ENCODE results near the gene CACNA2D2. TPM values are rescaled to one million over a fixed set of nuclear protein-coding genes. Genes with fewer than 3 reads are reported as not detected.

Gene CACNA2D2
- total RNA-seq, 1 experiment from 2014 or later = 27.7 TPM

DNA sequence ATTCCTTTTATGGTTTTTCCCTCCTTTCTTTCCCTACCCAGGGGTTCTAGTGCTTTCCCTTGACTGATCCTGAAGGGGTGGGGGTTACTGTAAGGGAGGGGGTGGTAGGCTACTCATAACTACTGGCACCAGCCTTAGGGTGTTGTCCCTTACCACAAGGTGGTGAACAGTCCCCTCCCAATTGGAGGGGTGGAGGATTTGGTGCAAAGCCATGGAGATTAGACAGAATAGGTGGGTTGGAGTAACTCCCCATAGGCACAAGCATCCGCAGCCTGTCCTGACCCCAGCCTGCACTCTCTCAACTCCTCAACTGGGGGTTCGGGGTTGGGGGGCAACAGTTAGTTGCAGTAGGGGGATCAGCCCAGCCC, 178.3 kb downstream of the CACNA2D2 start:
- Histone ChIP-seq H4K5ac (ENCODE audit: insufficient read length, low read depth, low read length) (no peak overlapping the region), H3K9ac (ENCODE audit: extremely low read depth, insufficient read length, low read length) (no peak overlapping the region), H3K18ac (ENCODE audit: insufficient read length, low read depth, low read length) (no peak overlapping the region), H4K91ac (ENCODE audit: insufficient read length, low read depth, low read length) (no peak overlapping the region), H3K4me1 (ENCODE audit: insufficient read depth, low read length) (peaks cover 6% of the 10 kb centered on the region; the same call in 1 of the 2 replicates), H4K20me1 (ENCODE audit: control insufficient read depth, insufficient read depth, insufficient read length) (no peaks in the 10 kb centered on the region), H3K23me2 (ENCODE audit: insufficient read length, low read depth, low read length, poor library complexity, severe bottlenecking) (peaks cover 24% of the 10 kb centered on the region), H3K27ac (ENCODE audit: insufficient read length, low read depth, low read length) (no peak overlapping the region), H3K4ac (ENCODE audit: low read depth, low read length) (no peak overlapping the region), H2BK5ac (ENCODE audit: insufficient read length, low read length) (no peak overlapping the region), H3K14ac (ENCODE audit: insufficient read depth, low read length) (no peak overlapping the region), H3K23ac (ENCODE audit: insufficient read length, low read depth, low read length) (no peak overlapping the region), H3T11ph (ENCODE audit: low read length) (no peak overlapping the region), H2AFZ (ENCODE audit: low read length) (no peak overlapping the region), H3K56ac (ENCODE audit: insufficient read length, low read depth, low read length) (no peak overlapping the region), H3K9me3 (ENCODE audit: control insufficient read depth, low read depth, low read length) (no peaks in the 10 kb centered on the region), H2BK20ac (ENCODE audit: low read depth, low read length, poor library complexity, severe bottlenecking) (no peak overlapping the region), H3K79me2 (ENCODE audit: insufficient read depth, low read length) (peaks cover 8% of the 10 kb centered on the region; the same call in 1 of the 2 replicates), H3K27me3 (ENCODE audit: insufficient read depth, low read length) (no peaks in the 10 kb centered on the region), H2BK12ac (ENCODE audit: insufficient read length, low read depth, low read length) (no peak overlapping the region), H2BK15ac (ENCODE audit: low read depth, low read length) (no peak overlapping the region), H3K79me1 (ENCODE audit: insufficient read depth, low read depth, low read length, poor library complexity, severe bottlenecking) (peaks cover 6% of the 10 kb centered on the region), H3K4me2 (ENCODE audit: insufficient read depth, insufficient read length, low read length) (no peak overlapping the region), H4K8ac (replicated peaks; ENCODE audit: insufficient read length, low read depth, low read length) (no peak overlapping the region), H2BK120ac (ENCODE audit: low read depth, low read length, poor library complexity, severe bottlenecking) (no peak overlapping the region), H2AK5ac (ENCODE audit: insufficient read length, low read length) (no peak overlapping the region)
- Mint-ChIP-seq H3K4me1 (peaks cover 20 to 36% of the 10 kb centered on the region in 2 experiments), H3K4me3 (no peak overlapping the region), H3K36me3 (ENCODE audit: insufficient read depth in 1 of 3, low read depth in 3 of 3) (peaks cover 16 to 34% (median 19%) of the 10 kb centered on the region in 3 experiments), H3K27me3 (ENCODE audit: low read depth) (no peaks in the 10 kb centered on the region; the same call in 1 of the 2 replicates), H3K9me3 (no peaks in the 10 kb centered on the region), H3K27ac (no peak overlapping the region)
- no CpG with 5 or more reads among the region's 2 CpGs for WGBS (ENCODE audit: extremely low coverage, insufficient read length, low lambda C conversion rate)
- DNase-seq = no peak
- TF ChIP-seq, protein P1, sequence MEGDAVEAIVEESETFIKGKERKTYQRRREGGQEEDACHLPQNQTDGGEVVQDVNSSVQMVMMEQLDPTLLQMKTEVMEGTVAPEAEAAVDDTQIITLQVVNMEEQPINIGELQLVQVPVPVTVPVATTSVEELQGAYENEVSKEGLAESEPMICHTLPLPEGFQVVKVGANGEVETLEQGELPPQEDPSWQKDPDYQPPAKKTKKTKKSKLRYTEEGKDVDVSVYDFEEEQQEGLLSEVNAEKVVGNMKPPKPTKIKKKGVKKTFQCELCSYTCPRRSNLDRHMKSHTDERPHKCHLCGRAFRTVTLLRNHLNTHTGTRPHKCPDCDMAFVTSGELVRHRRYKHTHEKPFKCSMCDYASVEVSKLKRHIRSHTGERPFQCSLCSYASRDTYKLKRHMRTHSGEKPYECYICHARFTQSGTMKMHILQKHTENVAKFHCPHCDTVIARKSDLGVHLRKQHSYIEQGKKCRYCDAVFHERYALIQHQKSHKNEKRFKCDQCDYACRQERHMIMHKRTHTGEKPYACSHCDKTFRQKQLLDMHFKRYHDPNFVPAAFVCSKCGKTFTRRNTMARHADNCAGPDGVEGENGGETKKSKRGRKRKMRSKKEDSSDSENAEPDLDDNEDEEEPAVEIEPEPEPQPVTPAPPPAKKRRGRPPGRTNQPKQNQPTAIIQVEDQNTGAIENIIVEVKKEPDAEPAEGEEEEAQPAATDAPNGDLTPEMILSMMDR (conservative IDR thresholded peaks at IDR 0.05) = no peak
